Breast epithelium (tissue), 3 donors: Measurements from ENCODE around the gene CFH.

Source experiments
- POLR2A ChIP-seq: fragments of 450-650 bp; IDR thresholded peaks from one replicate; pipeline ENCODE4 v1.6.1; 2016; ENCODE audit warnings: antibody characterized with exemption, mild to moderate bottlenecking, moderate library complexity
- TF ChIP-seq, protein P1 (sequence below), 3 donors: fragments of 450-650 bp; IDR thresholded peaks; one replicate each; pipeline ENCODE4 v1.5.1; 2016 to 2017; ENCODE audit warnings: antibody characterized with exemption in 3 of 3, mild to moderate bottlenecking in 3 of 3, moderate library complexity in 3 of 3

DNA sequence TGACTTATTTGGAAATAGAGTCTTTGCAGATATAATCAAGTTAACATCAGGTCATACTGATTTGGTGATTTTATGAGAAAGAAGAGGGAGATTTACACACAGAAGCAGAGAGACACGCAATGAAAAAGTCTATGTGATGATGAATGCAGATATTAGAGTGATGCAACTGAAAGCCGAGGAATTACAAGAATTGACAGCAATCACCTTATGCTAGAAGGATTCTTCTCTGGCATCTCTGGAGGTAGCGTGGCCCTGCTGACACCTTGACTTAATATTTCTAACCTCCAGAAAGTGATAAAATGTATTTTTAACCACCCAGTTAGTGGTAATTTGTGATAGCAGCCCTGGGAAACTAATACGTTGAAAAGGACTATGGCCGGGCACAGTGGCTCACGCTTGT, 14.2 kb upstream of the CFH start:
- TF ChIP-seq, protein P1, sequence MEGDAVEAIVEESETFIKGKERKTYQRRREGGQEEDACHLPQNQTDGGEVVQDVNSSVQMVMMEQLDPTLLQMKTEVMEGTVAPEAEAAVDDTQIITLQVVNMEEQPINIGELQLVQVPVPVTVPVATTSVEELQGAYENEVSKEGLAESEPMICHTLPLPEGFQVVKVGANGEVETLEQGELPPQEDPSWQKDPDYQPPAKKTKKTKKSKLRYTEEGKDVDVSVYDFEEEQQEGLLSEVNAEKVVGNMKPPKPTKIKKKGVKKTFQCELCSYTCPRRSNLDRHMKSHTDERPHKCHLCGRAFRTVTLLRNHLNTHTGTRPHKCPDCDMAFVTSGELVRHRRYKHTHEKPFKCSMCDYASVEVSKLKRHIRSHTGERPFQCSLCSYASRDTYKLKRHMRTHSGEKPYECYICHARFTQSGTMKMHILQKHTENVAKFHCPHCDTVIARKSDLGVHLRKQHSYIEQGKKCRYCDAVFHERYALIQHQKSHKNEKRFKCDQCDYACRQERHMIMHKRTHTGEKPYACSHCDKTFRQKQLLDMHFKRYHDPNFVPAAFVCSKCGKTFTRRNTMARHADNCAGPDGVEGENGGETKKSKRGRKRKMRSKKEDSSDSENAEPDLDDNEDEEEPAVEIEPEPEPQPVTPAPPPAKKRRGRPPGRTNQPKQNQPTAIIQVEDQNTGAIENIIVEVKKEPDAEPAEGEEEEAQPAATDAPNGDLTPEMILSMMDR (IDR thresholded peaks at IDR 0.05) = no peak
- no peak for TF ChIP-seq POLR2A
